Endothelial cell of umbilical vein (primary cell): Measurements from ENCODE around the gene TAS2R13. TPM values are rescaled to one million over a fixed set of nuclear protein-coding genes. Genes with fewer than 3 reads are reported as not detected.

ENCODE experiments used
- BruUV-seq: library from RNA; stranded (reverse); fragments of 400-500 nt; replicated peaks from 2 replicates; lab custom pipeline; 2021; lab: Mats Ljungman, UMichigan
- CTCF ChIA-PET: fragments of 300-600, 350-600 bp; sonication (Branson Sonifier 250); formaldehyde crosslinking; loops from one replicate; lab custom pipeline; 2021; ENCODE audit warnings: antibody characterized with exemption, inconsistent platforms; lab: Charles Lee
- POLR2A ChIA-PET: fragments of 300-600, 350-600 bp; sonication (Branson Sonifier 250); formaldehyde crosslinking; loops from one replicate; lab custom pipeline; 2021; ENCODE audit warnings: antibody characterized with exemption, inconsistent platforms; lab: Charles Lee
- DNase-seq: peaks from one replicate; pipeline ENCODE4 v3.0.0-alpha.2; 2011; ENCODE audit warnings: low read depth, low spot score
- FAIRE-seq: peaks from 2 replicates; lab custom pipeline; 2011; peaks lifted over from hg19 to GRCh38; lab: Jason Lieb, UNC
- H2AFZ ChIP-seq: 2 replicates; pipeline ENCODE4 v1.6.0; 2012; ENCODE audit warnings: low read depth, low read length, control low read depth, inconsistent platforms
- H3K27ac ChIP-seq: 2 replicates; pipeline ENCODE4 v1.5.1; 2011; ENCODE audit warnings: low read depth, mild to moderate bottlenecking, control low read depth, low read length, moderate library complexity; ENCODE audit not compliant: insufficient read depth
- H3K27me3 ChIP-seq, 2 experiments: 2 replicates each; pipeline versions ENCODE4 v1.6.0 to v1.6.1; 2011; ENCODE audit warnings: low read length in 2 of 2, mixed read lengths in 1 of 2; ENCODE audit not compliant: control insufficient read depth in 2 of 2, insufficient read depth in 2 of 2
- H3K36me3 ChIP-seq, 2 experiments: 2 replicates in 1 of 2; 3 replicates in 1 of 2; pipeline ENCODE4 v1.5.1; 2011; ENCODE audit warnings: low read length in 2 of 2, mild to moderate bottlenecking in 1 of 2, moderate library complexity in 1 of 2; ENCODE audit not compliant: control insufficient read depth in 2 of 2, insufficient read depth in 2 of 2; ENCODE audit errors: extremely low read depth in 1 of 2
- H3K4me1 ChIP-seq: 3 replicates; pipeline ENCODE4 v1.5.1; 2011; ENCODE audit warnings: mild to moderate bottlenecking, low read length; ENCODE audit not compliant: control insufficient read depth, insufficient read depth; ENCODE audit errors: extremely low read depth
- H3K4me2 ChIP-seq: 2 replicates; pipeline ENCODE4 v1.6.1; 2011; ENCODE audit warnings: low read length, control low read depth, mixed read lengths; ENCODE audit not compliant: insufficient read depth
- H3K4me3 ChIP-seq, 3 experiments: fragments of 200-600 bp in 1 of 3; sonication (generic), shearing (Covaris generic) in 1 of 3; replicated peaks in 1 of 3; 2 replicates each; pipeline ENCODE4 v1.5.1; 2011 to 2016; ENCODE audit warnings: control low read depth in 3 of 3, low read length in 3 of 3, mild to moderate bottlenecking in 2 of 3, inconsistent platforms in 1 of 3, low read depth in 1 of 3, moderate library complexity in 1 of 3; ENCODE audit not compliant: insufficient read depth in 1 of 3
- H3K79me2 ChIP-seq: 2 replicates; pipeline ENCODE4 v1.6.0; 2012; ENCODE audit warnings: low read length, inconsistent platforms; ENCODE audit not compliant: control insufficient read depth, insufficient read depth
- H3K9ac ChIP-seq: replicated peaks from 2 replicates; pipeline ENCODE3; 2011; ENCODE audit warnings: low read length, control low read depth; ENCODE audit not compliant: insufficient read depth; ENCODE audit errors: extremely low read depth
- H3K9me1 ChIP-seq: replicated peaks from 3 replicates; pipeline ENCODE4 v1.6.0; 2011; ENCODE audit warnings: mild to moderate bottlenecking, low read length; ENCODE audit not compliant: control insufficient read depth, insufficient read depth; ENCODE audit errors: extremely low read depth
- H3K9me3 ChIP-seq: replicated peaks from 2 replicates; pipeline ENCODE4 v1.5.1; 2012; ENCODE audit warnings: low read length, inconsistent platforms; ENCODE audit not compliant: control insufficient read depth, insufficient read depth
- H4K20me1 ChIP-seq: replicated peaks from 2 replicates; pipeline ENCODE3; 2011; ENCODE audit warnings: mild to moderate bottlenecking, low read length; ENCODE audit not compliant: control insufficient read depth, insufficient read depth; ENCODE audit errors: extremely low read depth
- CTCF ChIP-seq, 2 donors: IDR thresholded peaks; 1 replicate in 1 of 2; 2 replicates in 1 of 2; pipeline ENCODE4 v1.5.1; 2011; ENCODE audit warnings: low read length in 2 of 2, mild to moderate bottlenecking in 2 of 2, moderate library complexity in 2 of 2, control low read depth in 1 of 2, inconsistent platforms in 1 of 2, low read depth in 1 of 2; ENCODE audit not compliant: insufficient read depth in 1 of 2; ENCODE audit errors: extremely low read depth in 1 of 2
- EZH2 ChIP-seq: IDR thresholded peaks from 2 replicates; pipeline ENCODE4 v1.6.1; 2012; ENCODE audit warnings: borderline replicate concordance, low read depth, mild to moderate bottlenecking, moderate library complexity, low read length, inconsistent platforms; ENCODE audit not compliant: severe bottlenecking
- FOS ChIP-seq: IDR thresholded peaks from 2 replicates; pipeline ENCODE4 v1.6.1; 2011; ENCODE audit warnings: mild to moderate bottlenecking, low read length, moderate library complexity, borderline replicate concordance; ENCODE audit not compliant: insufficient read depth
- JUN ChIP-seq: IDR thresholded peaks from 2 replicates; pipeline ENCODE4 v1.6.1; 2011; ENCODE audit warnings: borderline replicate concordance, low read depth; ENCODE audit not compliant: insufficient read length, insufficient read depth
- MAX ChIP-seq: IDR thresholded peaks from 2 replicates; pipeline ENCODE4 v1.6.1; 2011; ENCODE audit not compliant: insufficient read depth, insufficient read length
- MYC ChIP-seq: IDR thresholded peaks from one replicate; pipeline ENCODE4 v1.6.1; 2011; ENCODE audit warnings: mild to moderate bottlenecking, low read depth, low read length
- POLR2A ChIP-seq: IDR thresholded peaks from 2 replicates; pipeline ENCODE4 v1.6.1; 2012; ENCODE audit warnings: low read depth, mild to moderate bottlenecking, control low read depth, low read length
- POLR2AphosphoS5 ChIP-seq: IDR thresholded peaks from 2 replicates; pipeline ENCODE4 v1.6.1; 2012; ENCODE audit warnings: low read depth, mild to moderate bottlenecking, control low read depth, low read length, moderate library complexity; ENCODE audit not compliant: insufficient read depth
- dilution Hi-C: fragments of 300-500 bp; cut with MboI; formaldehyde crosslinking; loops from one replicate; pipeline ENCODE4 v1.15.0; 2019; ENCODE audit warnings: low sequenced_read_pairs; ENCODE audit not compliant: extremely low pct_ligation_motif_present
- intact Hi-C: fragments of 100-400 bp; cut with micrococcal nuclease; formaldehyde crosslinking; loops from one replicate; pipeline ENCODE4 v1.10.0; 2022
- polyA plus RNA-seq, 4 experiments: library from polyadenylated mRNA; depleted of rRNA in 3 of 4; stranded (reverse) in 3 of 4; unstranded in 1 of 4; fragments of >200 nt; gene quantifications; 2 replicates each; pipeline versions ENCODE4 v1.2.1 to v1.2.3, GENCODE V29; 2011 to 2012; ENCODE audit warnings: missing spikeins in 1 of 4
- total RNA-seq: library from RNA; stranded (reverse); gene quantifications from 2 replicates; pipeline ENCODE4 v1.2.3, GENCODE V29; 2021

Gene TAS2R13
- total and polyA plus RNA-seq, 2 donors (not counting 3 experiments of a cell fraction or from before 2014, with no cell fraction given), result 0.04 to 1.7 TPM

- Histone ChIP-seq H3K9me1 (no peaks in the 10 kb centered on the region), H3K36me3 (no peaks in the 10 kb centered on the region), H3K4me2 (no peak within 1 kb of the TSS), H3K9ac (no peak within 1 kb of the TSS), H3K4me3 (no peak within 1 kb of the TSS), H3K27me3 (no peaks in the 10 kb centered on the region), H2AFZ (no peak within 1 kb of the TSS), H3K27ac (no peak within 1 kb of the TSS), H4K20me1 (no peaks in the 10 kb centered on the region), H3K79me2 (no peaks in the 10 kb centered on the region), H3K4me1 (peaks cover 4% of the 10 kb centered on the region), H3K9me3 (no peaks in the 10 kb centered on the region)
- dilution Hi-C loops, result no loop called here
- no TSS peak for BruUV-seq
- ChIA-PET CTCF (interaction anchor here (1.3 kb wide), 1 partner anchor 315 kb away, joined by 3 read pairs; no protein-coding TSS in a partner anchor), POLR2A (no interaction called here)
- FAIRE-seq, result no peak
- DNase-seq, result no peak
- intact Hi-C loops, result no loop called here
- no peak for TF ChIP-seq EZH2
- TF ChIP-seq JUN, result no peak
- no peak for TF ChIP-seq CTCF (IDR thresholded peaks at IDR 0.05; ENCODE audit: extremely low read depth in 1 of 2, insufficient read depth in 1 of 2, low read depth in 1 of 2, low read length in 2 of 2)
- TF ChIP-seq POLR2A, result no peak
- no peak for TF ChIP-seq FOS
- no peak for TF ChIP-seq MYC
- TF ChIP-seq POLR2AphosphoS5, result no peak
- TF ChIP-seq MAX, result no peak
Measured at GRCh38 chr12:10884086-10884725, 25.2 kb downstream of the TAS2R13 start, which contains the start of gene PRH1. PRH1 (minus strand) TSS chr12:10884255; CDS start chr12:10884217, 38 bp downstream.
